Germinal center (tissue), 1 donor: Measurements from ENCODE around the gene CGB7.
"Not testable (repeated sequence)": the region's sequence is repeated elsewhere in the genome, so short reads cannot be mapped to it uniquely, and the experiment has no call there.

Experiments
- DNase-seq: peaks from one replicate; pipeline ENCODE4 v3.0.0; 2012; ENCODE audit warnings: mixed read lengths, low spot score

CGB7 gene

GRCh38 chr19:49073514-49074378 is 16.2 kb upstream of the CGB7 start:
- no peak for DNase-seq

- DNase-seq, result peak; percentile 38
Measured at GRCh38 chr19:49071860-49072547, 14.5 kb upstream of the CGB7 start.

- DNase-seq, result no peak
Measured at GRCh38 chr19:49070416-49070815, 12.9 kb upstream of the CGB7 start.

GRCh38 chr19:49069026-49069425 is 11.5 kb upstream of the CGB7 start:
- no peak for DNase-seq

DNA sequence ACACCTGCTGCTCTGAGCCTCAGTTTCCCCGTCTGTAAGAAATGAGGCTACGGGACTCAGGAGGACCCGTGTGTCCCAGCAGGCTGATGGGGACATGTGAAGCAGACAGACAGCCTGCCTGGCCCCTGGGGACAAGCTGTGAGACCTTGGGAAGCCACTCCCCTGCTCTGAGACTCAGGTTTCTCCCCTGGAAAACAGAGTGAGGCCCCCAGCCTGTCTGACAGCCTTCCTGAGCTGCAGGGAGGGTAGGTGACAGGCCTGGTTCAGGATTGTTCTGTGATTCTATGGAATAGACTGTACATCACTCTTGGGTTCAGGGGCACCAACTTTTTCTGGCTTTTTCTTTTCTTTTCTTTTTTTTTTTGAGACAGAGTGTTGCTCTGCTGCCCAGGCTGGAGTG is 10.0 kb upstream of the CGB7 start:
- no peak for DNase-seq

- no peak for DNase-seq
Measured at GRCh38 chr19:49065905-49066512, 8.5 kb upstream of the CGB7 start.

- no peak for DNase-seq
Measured at GRCh38 chr19:49064768-49065611, 7.4 kb upstream of the CGB7 start, which contains the start of gene NTF4. NTF4 (minus strand) TSS chr19:49064818; CDS start chr19:49061997, 2,821 bp downstream.

DNA sequence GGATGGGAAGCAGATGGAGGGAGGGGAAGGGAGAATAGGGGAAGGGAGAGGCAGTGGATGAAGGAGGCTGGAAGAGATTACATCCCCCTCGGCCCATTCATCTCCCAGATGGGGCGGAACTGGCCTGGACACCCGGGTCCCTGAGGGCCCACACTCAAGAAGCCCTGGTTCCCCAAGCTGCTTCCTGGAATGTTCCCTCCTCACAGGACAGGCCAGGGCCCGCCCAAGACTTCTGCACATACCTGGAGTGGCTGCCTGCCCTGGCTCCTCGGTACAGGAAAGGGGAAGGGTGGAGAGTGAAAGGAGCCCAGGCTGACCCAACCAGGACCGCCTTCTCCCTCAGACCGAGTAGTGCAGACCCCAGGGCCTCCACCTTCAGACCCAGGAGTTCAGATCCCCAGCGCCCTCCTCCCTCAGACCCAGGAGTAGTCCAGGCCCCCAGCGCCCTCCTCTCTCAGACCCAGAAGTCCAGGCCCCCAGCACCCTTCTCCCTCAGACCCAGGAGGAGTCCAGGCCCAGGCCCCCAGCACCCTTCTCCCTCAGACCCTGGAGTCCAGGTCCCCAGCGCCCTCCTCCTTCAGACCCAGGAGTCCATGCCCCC is 6.6 kb upstream of the CGB7 start:
- DNase-seq, result no peak

- DNase-seq, result no peak
Measured at GRCh38 chr19:49061445-49061844, 3.9 kb upstream of the CGB7 start.

DNA sequence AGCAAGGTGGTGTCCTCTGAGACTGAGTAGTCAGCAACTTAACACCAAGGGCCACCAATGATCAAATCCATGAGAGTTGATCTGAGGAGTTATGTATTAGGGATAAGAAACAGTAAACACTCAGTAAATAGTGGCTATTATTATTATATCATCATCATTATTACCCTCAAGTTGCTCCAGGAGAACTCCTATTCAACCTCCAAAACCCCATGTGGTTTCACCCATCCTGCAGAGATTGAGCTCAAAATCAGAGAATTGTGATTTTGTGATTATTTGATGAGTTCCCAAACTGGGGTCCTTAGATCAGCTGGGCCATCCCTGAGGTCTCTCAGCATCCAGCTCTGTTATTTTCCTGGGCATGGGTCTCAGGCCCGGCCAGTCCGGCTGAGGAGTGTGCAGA is 3.5 kb upstream of the CGB7 start:
- DNase-seq, result no peak

DNA sequence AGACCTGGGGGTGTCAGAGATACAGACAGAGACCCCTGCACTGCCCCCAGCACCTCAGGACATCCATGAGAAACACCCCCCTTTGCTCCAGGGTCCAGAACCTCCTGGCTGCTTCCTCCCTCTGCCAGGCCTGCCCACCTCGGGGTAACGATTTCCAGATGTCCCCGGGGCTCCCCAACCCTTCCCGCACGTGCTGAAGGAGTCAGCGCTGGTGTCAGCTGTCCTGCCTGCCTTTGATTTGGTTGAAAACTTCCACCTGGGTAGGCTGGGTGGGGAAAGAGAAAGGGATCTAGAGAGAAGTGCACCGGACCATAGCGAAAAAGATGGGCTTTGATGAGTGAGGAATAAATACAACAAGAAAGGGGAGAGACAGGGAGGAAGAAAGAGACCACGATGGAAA is 1.5 kb upstream of the CGB7 start:
- no peak for DNase-seq

- DNase-seq, result peak; percentile 54
Measured at GRCh38 chr19:49058562-49058961, 1.0 kb upstream of the CGB7 start.

- DNase-seq, result not testable (repeated sequence)
Measured at GRCh38 chr19:49056902-49057596, 500 bp downstream of the CGB7 start.

DNA sequence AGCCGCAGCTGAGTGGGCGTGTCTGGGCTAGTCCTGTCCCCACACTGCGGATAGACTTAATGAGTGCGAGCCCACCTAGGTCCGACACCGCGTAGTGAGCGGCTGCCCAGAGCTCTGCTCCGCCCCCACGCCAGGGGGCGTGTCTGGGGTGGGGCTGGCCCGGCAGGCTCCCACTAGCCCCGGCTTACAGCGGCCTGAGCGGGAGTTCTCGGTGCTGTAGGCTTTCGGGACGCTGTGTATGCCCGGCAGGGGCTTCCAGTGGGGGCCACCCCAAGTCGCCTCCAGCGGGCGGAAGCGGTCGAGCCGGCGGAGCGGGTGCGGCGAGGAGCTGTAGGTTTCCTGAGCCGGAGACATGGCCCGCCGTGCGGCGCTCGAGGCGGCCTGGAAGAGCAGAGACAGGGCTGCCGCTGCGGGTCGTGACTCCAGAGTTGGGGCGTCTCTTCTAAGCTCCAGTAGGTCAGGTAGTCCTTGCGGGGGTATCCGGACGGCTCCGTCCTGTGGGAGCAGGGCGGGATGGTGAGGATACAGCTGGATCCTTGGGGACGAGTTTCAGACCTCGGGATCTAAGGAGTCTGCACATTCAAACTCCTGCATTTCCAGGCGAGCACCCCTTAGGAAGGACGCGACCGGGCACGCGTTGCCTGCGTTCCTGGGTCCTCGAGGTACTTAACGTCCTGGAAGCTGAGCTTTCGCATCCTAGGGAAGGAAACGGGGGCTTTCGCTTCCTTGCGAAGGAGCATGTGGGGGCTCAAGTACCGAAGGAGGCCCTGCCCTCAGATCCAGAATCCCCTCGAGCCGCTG is 1.2 kb downstream of the CGB7 start:
- peak; percentile 80 for DNase-seq

DNA sequence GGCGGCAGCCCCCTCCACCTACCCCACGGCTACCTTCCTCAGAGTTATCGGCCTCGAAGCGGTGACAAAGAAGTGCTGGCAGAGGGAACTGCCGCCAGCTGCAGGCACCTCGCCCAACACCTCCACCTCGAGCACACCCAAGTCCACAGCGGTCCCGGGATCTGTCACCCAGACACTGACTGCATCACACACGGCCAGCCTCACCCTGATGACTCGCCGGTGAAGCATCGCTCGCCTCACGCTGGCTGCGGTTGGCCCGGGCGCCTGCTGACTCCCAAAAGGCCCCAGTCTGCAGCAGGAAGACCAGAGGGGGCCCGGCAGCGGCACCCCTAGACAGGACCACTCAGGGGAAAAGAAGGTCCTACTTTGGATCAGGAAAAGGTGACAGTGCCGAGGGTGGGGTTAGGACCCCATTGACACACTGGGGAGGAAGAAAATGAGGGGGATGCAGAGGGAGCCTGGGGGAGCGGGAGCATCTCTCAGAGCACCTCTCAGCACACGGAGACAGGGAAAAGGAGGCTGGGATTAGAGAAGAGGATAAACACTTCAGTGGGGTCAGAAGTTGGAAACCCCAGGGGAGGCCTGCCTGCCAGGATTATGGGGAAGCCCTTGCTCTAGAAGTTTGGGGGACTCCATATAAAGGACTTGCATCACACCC is 7.0 kb downstream of the CGB7 start:
- not testable (repeated sequence) for DNase-seq

GRCh38 chr19:49049834-49050233 is 7.7 kb downstream of the CGB7 start:
- not testable (repeated sequence) for DNase-seq

GRCh38 chr19:49049011-49049410 is 8.5 kb downstream of the CGB7 start, which contains the start of gene CGB8:
CGB8 (minus strand) TSS chr19:49049111; CDS start chr19:49048739, 372 bp downstream.
- not testable (repeated sequence) for DNase-seq

- DNase-seq, result not testable (repeated sequence)
Measured at GRCh38 chr19:49043548-49043947, 14.0 kb downstream of the CGB7 start, which contains the start of gene CGB5. CGB5 (plus strand) TSS chr19:49043848; CDS start chr19:49044210, 362 bp downstream.

- DNase-seq, result not testable (repeated sequence)
Measured at GRCh38 chr19:49042666-49043065, 14.9 kb downstream of the CGB7 start.
